Peyer's patch (tissue), 4 donors: ENCODE measurements around the gene CACNA1B.

ENCODE experiments used
- POLR2A ChIP-seq, 2 donors: fragments of 450-650 bp; IDR thresholded peaks; one replicate each; pipeline ENCODE4 v1.5.1; 2017; ENCODE audit warnings: antibody characterized with exemption in 2 of 2, mild to moderate bottlenecking in 2 of 2, moderate library complexity in 2 of 2
- TF ChIP-seq, protein P1 (sequence below), 6 experiments: fragments of 450-650 bp in 4 of 6; fragments of 200-600 bp in 2 of 6; sonication (generic) in 1 of 6; IDR thresholded peaks; one replicate each; pipeline ENCODE4 v1.5.1; 2017 to 2019; ENCODE audit warnings: antibody characterized with exemption in 6 of 6, mild to moderate bottlenecking in 3 of 6, moderate library complexity in 1 of 6

DNA sequence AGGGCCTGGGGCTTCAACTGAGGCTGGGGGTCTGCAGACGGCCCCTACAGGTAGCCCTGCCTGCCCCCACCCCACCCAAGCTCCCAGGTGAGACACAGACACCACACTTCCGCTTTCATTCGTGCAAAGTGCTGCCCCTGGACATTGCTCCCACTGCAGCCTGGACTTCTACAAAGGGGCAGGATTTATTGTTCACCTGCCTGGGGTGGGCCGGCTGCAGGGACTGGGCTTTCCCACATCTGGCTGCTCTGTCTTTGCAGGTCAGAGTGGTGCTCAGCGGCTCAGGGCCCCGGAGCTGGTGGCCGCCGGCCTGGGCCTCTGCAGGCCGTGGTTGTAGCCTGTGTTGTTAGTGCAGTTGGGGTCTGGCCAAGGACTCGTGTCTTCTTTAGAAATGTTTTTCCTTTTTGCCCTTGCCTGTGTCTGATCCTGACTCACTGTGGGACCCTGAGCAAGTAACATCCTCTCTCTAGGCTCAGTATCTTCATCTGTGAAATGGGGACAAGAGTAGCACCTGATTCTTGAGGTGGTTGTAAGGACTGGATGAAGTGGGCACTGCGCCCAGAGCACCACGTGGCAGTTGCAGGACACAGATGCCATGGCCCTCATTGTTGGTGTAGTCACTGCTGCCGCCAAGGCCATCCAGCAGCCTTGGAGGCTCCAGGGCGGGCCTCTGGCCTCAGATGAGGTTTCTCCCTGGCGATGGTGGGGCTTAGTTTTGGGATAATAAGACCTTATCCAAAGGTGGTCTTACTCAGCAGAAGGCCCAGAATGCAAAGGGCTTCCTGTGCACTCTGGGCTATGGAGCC, 143.9 kb downstream of the CACNA1B start:
- TF ChIP-seq, protein P1, sequence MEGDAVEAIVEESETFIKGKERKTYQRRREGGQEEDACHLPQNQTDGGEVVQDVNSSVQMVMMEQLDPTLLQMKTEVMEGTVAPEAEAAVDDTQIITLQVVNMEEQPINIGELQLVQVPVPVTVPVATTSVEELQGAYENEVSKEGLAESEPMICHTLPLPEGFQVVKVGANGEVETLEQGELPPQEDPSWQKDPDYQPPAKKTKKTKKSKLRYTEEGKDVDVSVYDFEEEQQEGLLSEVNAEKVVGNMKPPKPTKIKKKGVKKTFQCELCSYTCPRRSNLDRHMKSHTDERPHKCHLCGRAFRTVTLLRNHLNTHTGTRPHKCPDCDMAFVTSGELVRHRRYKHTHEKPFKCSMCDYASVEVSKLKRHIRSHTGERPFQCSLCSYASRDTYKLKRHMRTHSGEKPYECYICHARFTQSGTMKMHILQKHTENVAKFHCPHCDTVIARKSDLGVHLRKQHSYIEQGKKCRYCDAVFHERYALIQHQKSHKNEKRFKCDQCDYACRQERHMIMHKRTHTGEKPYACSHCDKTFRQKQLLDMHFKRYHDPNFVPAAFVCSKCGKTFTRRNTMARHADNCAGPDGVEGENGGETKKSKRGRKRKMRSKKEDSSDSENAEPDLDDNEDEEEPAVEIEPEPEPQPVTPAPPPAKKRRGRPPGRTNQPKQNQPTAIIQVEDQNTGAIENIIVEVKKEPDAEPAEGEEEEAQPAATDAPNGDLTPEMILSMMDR (IDR thresholded peaks at IDR 0.05) = no peak
- no peak for TF ChIP-seq POLR2A (IDR thresholded peaks at IDR 0.05)
